HEK293 (cell line): ENCODE measurements around the gene WDR12.
A peak's percentile ranks its signal among the peaks of the same experiment; 100 is the strongest.

Experiments used
- CTCF ChIA-PET: fragments of 350-600 bp; formaldehyde crosslinking; extraction: SDS; loops from one replicate; lab custom pipeline; 2021; ENCODE audit warnings: antibody characterized with exemption; lab: Yijun Ruan, JAX
- POLR2A ChIA-PET: fragments of 300-600 bp; formaldehyde crosslinking; extraction: SDS; loops from one replicate; lab custom pipeline; 2020; ENCODE audit warnings: antibody characterized with exemption, inconsistent platforms; lab: Yijun Ruan, JAX
- H3K27ac ChIP-seq: fragments of 200-500 bp; sonication (Bioruptor generic); 2 replicates; pipeline ENCODE4 v1.5.1; 2014; ENCODE audit warnings: low read depth, low read length, control low read depth, inconsistent platforms; ENCODE audit errors: extremely low read depth
- H3K36me3 ChIP-seq, 2 experiments: fragments of 200-500 bp in 1 of 2; sonication (Bioruptor generic) in 1 of 2; 1 replicate in 1 of 2; 2 replicates in 1 of 2; pipeline ENCODE4 v1.5.1; 2014 to 2017; ENCODE audit warnings: inconsistent platforms in 2 of 2, low read length in 2 of 2; ENCODE audit not compliant: control insufficient read depth in 2 of 2, insufficient read depth in 1 of 2
- H3K4me1 ChIP-seq: fragments of 200-500 bp; sonication (Bioruptor generic); 2 replicates; pipeline ENCODE4 v1.5.1; 2014; ENCODE audit warnings: mild to moderate bottlenecking, low read length, inconsistent platforms; ENCODE audit not compliant: control insufficient read depth, insufficient read depth
- H3K4me3 ChIP-seq: 2 replicates; pipeline ENCODE4 v1.5.1; 2011; ENCODE audit warnings: low read depth, mild to moderate bottlenecking, control low read depth, low read length, moderate library complexity
- H3K9me3 ChIP-seq: fragments of 200-500 bp; sonication (Bioruptor generic); 2 replicates; pipeline ENCODE4 v1.5.1; 2014; ENCODE audit warnings: low read depth, low read length, inconsistent platforms; ENCODE audit not compliant: control insufficient read depth, insufficient read depth
- AEBP2 ChIP-seq: fragments of 450-650 bp; formaldehyde crosslinking; IDR thresholded peaks from 2 replicates; pipeline ENCODE4 v1.5.1; 2016; ENCODE audit warnings: missing biosample characterization, missing genetic modification characterization, borderline replicate concordance
- BCL11A ChIP-seq: fragments of 450-650 bp; formaldehyde crosslinking; IDR thresholded peaks from 2 replicates; pipeline ENCODE4 v1.5.1; 2016; ENCODE audit warnings: low read depth, missing biosample characterization, missing genetic modification characterization
- BCL11B ChIP-seq: fragments of 450-650 bp; formaldehyde crosslinking; IDR thresholded peaks from 2 replicates; pipeline ENCODE4 v1.5.1; 2016; ENCODE audit warnings: low read depth, missing biosample characterization, missing genetic modification characterization
- GLI2 ChIP-seq: fragments of 450-650 bp; formaldehyde crosslinking; IDR thresholded peaks from 2 replicates; pipeline ENCODE4; 2017; ENCODE audit warnings: missing biosample characterization, missing genetic modification characterization, low read depth, borderline replicate concordance
- GLIS2 ChIP-seq: fragments of 450-650 bp; formaldehyde crosslinking; IDR thresholded peaks from 2 replicates; pipeline ENCODE4 v1.5.1; 2016; ENCODE audit warnings: missing biosample characterization, missing genetic modification characterization
- KLF8 ChIP-seq: fragments of 450-650 bp; formaldehyde crosslinking; IDR thresholded peaks from 2 replicates; pipeline ENCODE4 v1.5.1; 2016; ENCODE audit warnings: missing biosample characterization, missing genetic modification characterization
- OSR2 ChIP-seq: fragments of 450-650 bp; formaldehyde crosslinking; IDR thresholded peaks from 2 replicates; pipeline ENCODE4 v1.5.1; 2016; ENCODE audit warnings: missing biosample characterization, missing genetic modification characterization
- RBAK ChIP-seq: fragments of 450-650 bp; formaldehyde crosslinking; IDR thresholded peaks from 2 replicates; pipeline ENCODE4 v1.5.1; 2016; ENCODE audit warnings: missing biosample characterization, missing genetic modification characterization
- ZBTB10 ChIP-seq: fragments of 450-650 bp; formaldehyde crosslinking; IDR thresholded peaks from 2 replicates; pipeline ENCODE4 v1.5.1; 2016; ENCODE audit warnings: missing biosample characterization, missing genetic modification characterization
- ZFP41 ChIP-seq: fragments of 450-650 bp; formaldehyde crosslinking; IDR thresholded peaks from 2 replicates; pipeline ENCODE4 v1.5.1; 2016; ENCODE audit warnings: missing biosample characterization, missing genetic modification characterization, borderline replicate concordance
- ZNF114 ChIP-seq: fragments of 450-650 bp; formaldehyde crosslinking; IDR thresholded peaks from 2 replicates; pipeline ENCODE4 v1.5.0; 2017; ENCODE audit warnings: missing biosample characterization, missing genetic modification characterization
- ZNF169 ChIP-seq: fragments of 450-650 bp; formaldehyde crosslinking; IDR thresholded peaks from 2 replicates; pipeline ENCODE4 v1.5.1; 2016; ENCODE audit warnings: missing biosample characterization, missing genetic modification characterization
- ZNF18 ChIP-seq: fragments of 450-650 bp; formaldehyde crosslinking; IDR thresholded peaks from 2 replicates; pipeline ENCODE4 v1.5.1; 2016; ENCODE audit warnings: missing biosample characterization, missing genetic modification characterization
- ZNF211 ChIP-seq: fragments of 450-650 bp; formaldehyde crosslinking; IDR thresholded peaks from 2 replicates; pipeline ENCODE4 v1.5.1; 2016; ENCODE audit warnings: low read depth, missing biosample characterization, missing genetic modification characterization
- ZNF501 ChIP-seq: fragments of 450-650 bp; formaldehyde crosslinking; IDR thresholded peaks from 2 replicates; pipeline ENCODE4 v1.5.1; 2016; ENCODE audit warnings: missing biosample characterization, missing genetic modification characterization
- ZNF549 ChIP-seq: fragments of 450-650 bp; IDR thresholded peaks from 2 replicates; pipeline ENCODE4 v1.5.1; 2018; ENCODE audit warnings: missing biosample characterization, missing genetic modification characterization, mild to moderate bottlenecking, inconsistent platforms, moderate library complexity
- ZNF610 ChIP-seq: fragments of 450-650 bp; formaldehyde crosslinking; IDR thresholded peaks from 2 replicates; pipeline ENCODE4 v1.5.1; 2016; ENCODE audit warnings: missing biosample characterization, missing genetic modification characterization, borderline replicate concordance
- ZNF639 ChIP-seq: fragments of 450-650 bp; formaldehyde crosslinking; IDR thresholded peaks from 2 replicates; pipeline ENCODE4 v1.5.1; 2016; ENCODE audit warnings: missing biosample characterization, missing genetic modification characterization
- ZNF645 ChIP-seq: fragments of 450-650 bp; formaldehyde crosslinking; IDR thresholded peaks from 2 replicates; pipeline ENCODE4; 2016; ENCODE audit warnings: missing biosample characterization, missing genetic modification characterization
- ZNF654 ChIP-seq: fragments of 450-650 bp; formaldehyde crosslinking; IDR thresholded peaks from 2 replicates; pipeline ENCODE4 v1.5.1; 2016; ENCODE audit warnings: low read depth, missing biosample characterization, missing genetic modification characterization
- ZNF664 ChIP-seq: fragments of 450-650 bp; formaldehyde crosslinking; IDR thresholded peaks from 2 replicates; pipeline ENCODE4 v1.5.1; 2016; ENCODE audit warnings: missing biosample characterization, missing genetic modification characterization
- ZNF670 ChIP-seq: fragments of 450-650 bp; formaldehyde crosslinking; IDR thresholded peaks from 2 replicates; pipeline ENCODE4 v1.5.1; 2016; ENCODE audit warnings: missing biosample characterization, missing genetic modification characterization, low read depth
- ZNF777 ChIP-seq: fragments of 450-650 bp; formaldehyde crosslinking; IDR thresholded peaks from 2 replicates; pipeline ENCODE4 v1.5.1; 2017; ENCODE audit warnings: missing biosample characterization, missing genetic modification characterization, borderline replicate concordance
- ZNF792 ChIP-seq: fragments of 450-650 bp; formaldehyde crosslinking; IDR thresholded peaks from 2 replicates; pipeline ENCODE4 v1.5.1; 2016; ENCODE audit warnings: missing biosample characterization, missing genetic modification characterization
- ZSCAN18 ChIP-seq: fragments of 450-650 bp; formaldehyde crosslinking; IDR thresholded peaks from 2 replicates; pipeline ENCODE4 v1.5.1; 2016; ENCODE audit warnings: missing biosample characterization, missing genetic modification characterization
- ZSCAN4 ChIP-seq: fragments of 450-650 bp; formaldehyde crosslinking; IDR thresholded peaks from 2 replicates; pipeline ENCODE4 v1.5.1; 2017; ENCODE audit warnings: missing biosample characterization, missing genetic modification characterization

The WDR12 gene

GRCh38 chr2:202911512-202912341 is at the start of gene WDR12, which contains the start of gene CARF:
Gene WDR12, minus strand, starts transcription at chr2:202911673. Its CDS starts 197 bp downstream, at chr2:202911476.
Gene CARF, plus strand, starts transcription at chr2:202912275. Its CDS starts 29,628 bp downstream, at chr2:202941903.
- Histone ChIP-seq H3K4me3 (peak within 1 kb of the TSS; percentile 67), H3K27ac (peak within 1 kb of the TSS; percentile 64), H3K36me3 (peaks cover 3 to 5% of the 10 kb centered on the region in 2 experiments; a peak in 2 of 3 replicates), H3K9me3 (no peaks in the 10 kb centered on the region), H3K4me1 (peaks cover 2% of the 10 kb centered on the region; the same call in 1 of the 2 replicates)
- POLR2A ChIA-PET: interaction anchor here (0.8 to 1.7 kb wide), 3 partner anchors 36 to 328 kb away, joined by 3 to 9 read pairs (median 7); partner anchors contain the start of gene CYP20A1
- CTCF ChIA-PET: interaction anchor here (0.6 kb wide), 1 partner anchor 188 kb away, joined by 3 read pairs; no protein-coding TSS in a partner anchor
- TF ChIP-seq GLIS2 (tag by site-specific recombination): peak; percentile 58
- TF ChIP-seq AEBP2 (tag by site-specific recombination): no peak
- TF ChIP-seq ZNF501 (tag by site-specific recombination): peak; percentile 11; the same call in 1 of the 2 replicates
- no peak for TF ChIP-seq ZNF670
- TF ChIP-seq RBAK (tag by site-specific recombination): no peak
- no peak for TF ChIP-seq ZNF654
- no peak for TF ChIP-seq KLF8 (tag by site-specific recombination)
- TF ChIP-seq ZNF792 (tag by site-specific recombination): no peak
- no peak for TF ChIP-seq ZNF549
- TF ChIP-seq ZFP41 (tag by site-specific recombination): no peak
- no peak for TF ChIP-seq ZNF18
- TF ChIP-seq ZSCAN18: no peak
- TF ChIP-seq ZNF114 (tag by site-specific recombination): no peak
- TF ChIP-seq OSR2 (tag by site-specific recombination): no peak
- TF ChIP-seq ZNF169 (tag by site-specific recombination): no peak
- TF ChIP-seq ZNF664: no peak
- no peak for TF ChIP-seq ZNF777 (tag by site-specific recombination)
- TF ChIP-seq ZSCAN4 (tag by site-specific recombination): no peak
- TF ChIP-seq BCL11A (tag by site-specific recombination): no peak
- no peak for TF ChIP-seq ZNF639 (tag by site-specific recombination)
- no peak for TF ChIP-seq ZNF645 (tag by site-specific recombination)
- no peak for TF ChIP-seq BCL11B (tag by site-specific recombination)
- no peak for TF ChIP-seq GLI2 (tag by site-specific recombination)
- TF ChIP-seq ZNF610: no peak
- no peak for TF ChIP-seq ZNF211 (tag by site-specific recombination)
- no peak for TF ChIP-seq ZBTB10 (tag by site-specific recombination)
